ENCODE measurements around the gene CAMKK1. TPM values are rescaled to one million over a fixed set of nuclear protein-coding genes. Genes with fewer than 3 reads are reported as not detected.

Gene CAMKK1
- total RNA-seq, 1 experiment from 2014 or later, result 1.7 TPM

DNA sequence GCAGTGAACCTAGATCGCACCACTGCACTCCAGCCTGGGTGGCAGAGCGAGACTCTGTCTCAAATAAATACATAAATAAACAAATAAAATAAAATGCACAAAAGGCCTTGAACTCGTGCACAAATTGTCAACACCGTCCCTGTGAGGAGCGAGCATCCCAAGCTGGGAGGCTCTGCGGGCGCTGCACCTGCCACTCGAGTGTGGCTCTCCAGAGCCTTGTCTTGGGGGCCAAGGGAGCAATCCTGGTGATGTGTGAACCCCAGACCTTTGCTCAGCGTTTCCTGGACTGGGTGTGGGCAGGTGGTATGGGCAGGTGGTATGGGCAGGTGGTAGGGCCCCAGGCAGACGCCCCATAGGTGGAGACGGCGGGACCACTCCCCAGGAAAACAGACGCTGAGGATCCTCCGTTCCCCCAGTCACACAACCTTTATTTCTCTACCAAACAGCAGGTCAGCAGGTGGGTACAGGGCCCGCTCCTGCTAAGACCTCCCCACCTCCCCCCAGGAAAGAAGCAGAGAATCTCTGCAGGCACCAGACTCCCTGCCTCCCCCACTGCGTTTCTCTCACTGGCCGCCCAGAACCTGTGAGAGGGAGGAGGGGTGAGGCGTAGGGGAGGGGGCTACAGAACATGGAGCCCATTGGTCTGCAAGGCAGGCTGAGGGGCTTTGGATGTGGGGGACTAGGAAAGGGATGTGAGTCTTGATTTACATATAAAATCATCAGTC, 30.8 kb upstream of the CAMKK1 start:
- TF ChIP-seq, protein P1, sequence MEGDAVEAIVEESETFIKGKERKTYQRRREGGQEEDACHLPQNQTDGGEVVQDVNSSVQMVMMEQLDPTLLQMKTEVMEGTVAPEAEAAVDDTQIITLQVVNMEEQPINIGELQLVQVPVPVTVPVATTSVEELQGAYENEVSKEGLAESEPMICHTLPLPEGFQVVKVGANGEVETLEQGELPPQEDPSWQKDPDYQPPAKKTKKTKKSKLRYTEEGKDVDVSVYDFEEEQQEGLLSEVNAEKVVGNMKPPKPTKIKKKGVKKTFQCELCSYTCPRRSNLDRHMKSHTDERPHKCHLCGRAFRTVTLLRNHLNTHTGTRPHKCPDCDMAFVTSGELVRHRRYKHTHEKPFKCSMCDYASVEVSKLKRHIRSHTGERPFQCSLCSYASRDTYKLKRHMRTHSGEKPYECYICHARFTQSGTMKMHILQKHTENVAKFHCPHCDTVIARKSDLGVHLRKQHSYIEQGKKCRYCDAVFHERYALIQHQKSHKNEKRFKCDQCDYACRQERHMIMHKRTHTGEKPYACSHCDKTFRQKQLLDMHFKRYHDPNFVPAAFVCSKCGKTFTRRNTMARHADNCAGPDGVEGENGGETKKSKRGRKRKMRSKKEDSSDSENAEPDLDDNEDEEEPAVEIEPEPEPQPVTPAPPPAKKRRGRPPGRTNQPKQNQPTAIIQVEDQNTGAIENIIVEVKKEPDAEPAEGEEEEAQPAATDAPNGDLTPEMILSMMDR (IDR thresholded peaks at IDR 0.05; ENCODE audit: unreplicated experiment), result no peak
- Mint-ChIP-seq H3K36me3 (ENCODE audit: insufficient read depth, unreplicated experiment) (no peaks in the 10 kb centered on the region), H3K9me3 (ENCODE audit: low read depth, unreplicated experiment) (no peaks in the 10 kb centered on the region), H3K4me1 (ENCODE audit: low read depth, unreplicated experiment) (no peaks in the 10 kb centered on the region), H3K27me3 (ENCODE audit: unreplicated experiment) (no peaks in the 10 kb centered on the region), H3K27ac (ENCODE audit: unreplicated experiment) (no peak overlapping the region), H3K4me3 (ENCODE audit: low read depth, unreplicated experiment) (no peak overlapping the region)
- BruUV-seq (replicated peaks), result no TSS peak
- CTCF ChIA-PET, result interaction anchor here (0.6 kb wide), 1 partner anchor 169 kb away, joined by 4 read pairs; no protein-coding TSS in a partner anchor
- no peak for DNase-seq
- intact Hi-C loops (cut with micrococcal nuclease; ENCODE audit: unreplicated experiment), result no loop called here

DNA sequence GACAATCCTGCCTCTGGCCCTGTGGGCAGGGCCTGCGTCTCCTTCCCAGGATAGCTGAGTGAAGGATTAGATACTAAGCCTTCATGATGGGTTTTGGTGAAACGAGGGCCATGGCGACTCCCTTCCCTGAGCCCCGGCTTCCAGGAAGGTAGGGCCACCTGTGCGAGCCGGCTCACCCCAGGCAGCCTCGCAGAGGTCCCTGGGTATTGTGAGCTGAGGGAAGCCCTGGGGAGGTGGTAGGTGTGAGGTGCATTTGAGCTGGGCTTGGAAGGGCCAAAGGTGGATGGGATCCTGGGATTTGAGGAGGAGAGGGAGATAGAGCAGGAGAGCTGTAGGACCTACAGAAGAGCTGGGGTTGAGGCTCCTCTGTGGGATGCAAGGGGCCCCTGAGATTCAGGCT, 29.9 kb upstream of the CAMKK1 start:
- TF ChIP-seq, protein P1 (IDR thresholded peaks at IDR 0.05; ENCODE audit: unreplicated experiment), result no peak
- DNase-seq, result no peak
- no peaks in the 10 kb centered on the region for H3K9me3 Mint-ChIP-seq (ENCODE audit: low read depth, unreplicated experiment)
- H3K4me3 Mint-ChIP-seq (ENCODE audit: low read depth, unreplicated experiment), result no peak overlapping the region
- no peak overlapping the region for H3K27ac Mint-ChIP-seq (ENCODE audit: unreplicated experiment)
- H3K27me3 Mint-ChIP-seq (ENCODE audit: unreplicated experiment), result no peaks in the 10 kb centered on the region
- intact Hi-C loops (cut with micrococcal nuclease; ENCODE audit: unreplicated experiment), result no loop called here
- BruUV-seq (replicated peaks), result no TSS peak
- H3K4me1 Mint-ChIP-seq (ENCODE audit: low read depth, unreplicated experiment), result no peaks in the 10 kb centered on the region
- CTCF ChIA-PET, result interaction anchor here (0.6 kb wide), 1 partner anchor 168 kb away, joined by 4 read pairs; no protein-coding TSS in a partner anchor
- no peaks in the 10 kb centered on the region for H3K36me3 Mint-ChIP-seq (ENCODE audit: insufficient read depth, unreplicated experiment)

DNA sequence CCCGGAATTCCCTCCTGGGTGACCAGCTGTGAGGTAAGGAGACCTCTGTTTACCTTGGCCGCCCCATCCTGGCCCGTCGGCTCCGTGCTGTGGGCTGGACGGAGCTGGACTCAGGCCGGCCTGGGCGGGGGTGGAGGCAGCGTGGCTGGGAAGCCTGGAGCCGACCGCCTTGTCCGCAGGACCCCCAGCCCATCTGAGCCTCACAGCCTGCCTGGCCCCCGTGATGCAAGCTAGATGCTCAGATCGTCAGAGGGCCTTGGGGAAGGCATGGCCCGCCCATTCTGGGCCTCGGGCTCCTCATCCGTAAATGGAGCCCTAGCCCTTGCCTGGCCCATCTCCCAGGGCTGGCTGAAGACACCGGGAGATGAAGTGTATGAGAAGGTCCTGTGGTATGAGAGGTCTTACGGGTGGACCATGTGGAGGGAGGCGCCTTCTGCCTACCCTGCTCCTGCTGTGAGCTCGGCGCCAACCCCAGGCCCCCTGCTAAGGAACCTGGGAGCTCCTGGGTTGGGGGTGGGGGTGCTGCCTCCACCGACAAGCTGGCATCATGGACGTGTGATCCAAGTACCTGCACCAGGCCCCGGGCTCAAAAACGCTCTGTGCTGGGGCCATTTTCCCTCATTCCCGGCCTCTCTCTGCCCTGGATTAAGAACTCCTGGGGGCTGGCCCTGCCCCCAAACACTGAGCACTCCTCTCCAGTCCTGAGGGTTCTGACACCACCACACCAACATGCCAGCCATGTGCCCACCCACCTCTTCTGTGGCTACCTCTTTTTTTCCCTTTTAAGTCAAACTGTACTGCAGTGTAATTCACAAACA, 28.9 kb upstream of the CAMKK1 start:
- TF ChIP-seq, protein P1 (IDR thresholded peaks at IDR 0.05; ENCODE audit: unreplicated experiment), result no peak
- Mint-ChIP-seq H3K36me3 (ENCODE audit: insufficient read depth, unreplicated experiment) (no peaks in the 10 kb centered on the region), H3K27me3 (ENCODE audit: unreplicated experiment) (no peaks in the 10 kb centered on the region), H3K9me3 (ENCODE audit: low read depth, unreplicated experiment) (no peaks in the 10 kb centered on the region), H3K4me3 (ENCODE audit: low read depth, unreplicated experiment) (no peak overlapping the region), H3K4me1 (ENCODE audit: low read depth, unreplicated experiment) (no peaks in the 10 kb centered on the region), H3K27ac (ENCODE audit: unreplicated experiment) (no peak overlapping the region)
- CTCF ChIA-PET, result no interaction called here
- DNase-seq, result no peak
- intact Hi-C loops (cut with micrococcal nuclease; ENCODE audit: unreplicated experiment), result no loop called here
- no TSS peak for BruUV-seq (replicated peaks)

DNA sequence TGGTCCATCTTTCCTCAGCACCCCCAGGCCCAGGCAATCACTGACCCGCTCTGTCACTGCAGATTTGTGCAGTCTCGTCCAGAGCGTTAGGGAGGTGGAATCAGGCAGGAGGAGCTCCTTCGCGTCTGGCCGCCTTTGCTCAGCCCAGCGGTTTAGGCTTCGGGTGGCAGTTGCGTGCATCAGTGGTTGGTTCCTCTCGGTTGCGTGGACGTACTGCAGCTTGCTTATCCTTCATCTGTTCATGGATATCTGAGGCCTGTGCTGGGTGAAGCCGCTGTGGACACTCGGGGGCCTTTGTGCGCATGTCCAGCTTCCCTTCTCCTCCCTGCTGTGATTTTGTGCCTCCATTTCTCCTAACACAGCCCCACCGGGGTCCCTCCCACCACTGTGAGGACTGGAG, 28.2 kb upstream of the CAMKK1 start:
- CTCF ChIA-PET, result interaction anchor here (0.5 kb wide), 1 partner anchor 347 kb away, joined by 4 read pairs; no protein-coding TSS in a partner anchor

More for the DNA sequence above, 28.2 kb upstream of the CAMKK1 start:
- DNase-seq, result no peak
- Mint-ChIP-seq H3K27me3 (ENCODE audit: unreplicated experiment) (no peaks in the 10 kb centered on the region), H3K36me3 (ENCODE audit: insufficient read depth, unreplicated experiment) (no peaks in the 10 kb centered on the region), H3K4me1 (ENCODE audit: low read depth, unreplicated experiment) (no peaks in the 10 kb centered on the region), H3K27ac (ENCODE audit: unreplicated experiment) (no peak overlapping the region), H3K4me3 (ENCODE audit: low read depth, unreplicated experiment) (no peak overlapping the region), H3K9me3 (ENCODE audit: low read depth, unreplicated experiment) (no peaks in the 10 kb centered on the region)
- intact Hi-C loops (cut with micrococcal nuclease; ENCODE audit: unreplicated experiment), result no loop called here
- BruUV-seq (replicated peaks), result no TSS peak
- TF ChIP-seq, protein P1 (IDR thresholded peaks at IDR 0.05; ENCODE audit: unreplicated experiment), result no peak
